GM18873 (cell line): ENCODE results near the gene ANKS1B.

ENCODE experiments used
- ATAC-seq: cut with Tn5 transposase; IDR thresholded peaks from one replicate; pipeline ENCODE4 v1.9.1; 2021; ENCODE audit warnings: mild to moderate bottlenecking, moderate library complexity, moderate number of reproducible peaks; ENCODE audit not compliant: unreplicated experiment, low FRiP score

Gene ANKS1B

DNA sequence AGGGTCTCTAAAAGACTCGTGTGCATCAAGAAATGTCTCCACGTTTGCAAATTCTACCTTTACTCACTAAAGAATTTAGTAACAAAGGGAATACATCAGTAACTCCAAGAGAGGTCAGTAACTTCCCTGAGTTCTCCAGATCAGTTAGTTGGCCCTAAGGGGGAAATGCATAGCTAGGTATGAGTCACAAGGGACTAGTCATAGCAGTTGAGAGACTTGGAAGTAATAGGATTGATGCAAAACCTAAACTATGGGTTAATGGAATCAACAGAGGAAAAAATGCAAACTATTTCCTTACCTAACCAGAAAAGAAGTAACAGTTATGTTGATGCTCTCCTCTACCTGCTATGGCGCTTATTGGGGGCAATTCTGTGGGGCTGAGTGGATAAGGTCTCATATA is 486.0 kb downstream of the ANKS1B start:
- no peak for ATAC-seq

DNA sequence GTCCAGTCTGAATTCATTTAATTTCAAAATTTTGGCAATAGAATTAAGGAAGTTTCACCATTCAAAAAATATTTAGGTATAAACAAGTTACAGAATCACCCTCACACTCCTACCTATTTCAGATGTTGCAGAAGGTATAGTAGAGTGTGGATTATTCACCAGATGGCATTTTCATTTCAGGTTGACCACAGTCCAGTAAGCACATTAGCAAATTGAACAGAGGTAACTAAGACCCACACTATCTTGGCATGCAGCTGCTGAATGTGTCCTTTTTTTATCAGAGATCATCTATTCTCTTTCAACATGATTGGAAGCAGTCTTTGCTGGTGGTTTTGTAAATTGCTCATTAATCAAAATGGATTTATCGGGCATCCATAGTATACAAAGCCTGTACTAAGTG is 488.9 kb downstream of the ANKS1B start:
- no peak for ATAC-seq

DNA sequence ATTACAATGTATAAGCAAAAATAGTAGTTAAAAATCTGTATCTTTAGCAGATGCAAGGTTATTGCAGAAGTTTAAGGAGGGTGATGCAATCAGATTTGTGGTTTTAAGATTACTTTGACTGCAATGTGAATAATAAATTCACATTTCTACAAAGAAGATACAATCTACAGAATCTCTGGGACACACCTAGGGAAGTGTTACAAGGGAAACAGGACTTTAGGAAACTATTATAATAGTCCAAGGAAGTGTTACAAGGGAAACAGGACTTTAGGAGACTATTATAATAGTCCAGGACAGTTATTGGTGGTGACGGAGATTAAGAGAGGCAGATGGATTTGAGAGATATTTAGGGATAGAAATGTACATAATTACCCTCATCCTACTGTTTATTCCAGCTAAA is 491.5 kb downstream of the ANKS1B start:
- ATAC-seq: no peak

DNA sequence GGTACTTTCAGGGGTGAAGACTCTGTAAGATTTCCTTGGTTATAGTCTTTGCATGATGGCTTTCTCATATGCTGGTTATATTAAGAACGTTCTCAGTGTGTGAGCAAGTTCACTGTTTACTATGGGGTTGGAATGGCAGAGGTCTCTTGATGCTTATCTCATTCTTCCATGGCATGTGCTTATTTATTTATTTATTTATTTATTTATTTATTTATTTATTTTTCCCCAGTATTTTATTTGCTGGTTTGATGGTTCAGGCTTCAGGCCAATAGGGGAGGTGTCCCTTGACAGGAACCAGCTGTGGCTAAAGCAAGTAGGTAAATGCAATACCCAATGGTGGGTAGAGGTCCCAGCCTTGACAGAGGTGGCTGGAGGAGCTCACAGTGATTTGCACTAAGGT is 498.5 kb downstream of the ANKS1B start:
- no peak for ATAC-seq

DNA sequence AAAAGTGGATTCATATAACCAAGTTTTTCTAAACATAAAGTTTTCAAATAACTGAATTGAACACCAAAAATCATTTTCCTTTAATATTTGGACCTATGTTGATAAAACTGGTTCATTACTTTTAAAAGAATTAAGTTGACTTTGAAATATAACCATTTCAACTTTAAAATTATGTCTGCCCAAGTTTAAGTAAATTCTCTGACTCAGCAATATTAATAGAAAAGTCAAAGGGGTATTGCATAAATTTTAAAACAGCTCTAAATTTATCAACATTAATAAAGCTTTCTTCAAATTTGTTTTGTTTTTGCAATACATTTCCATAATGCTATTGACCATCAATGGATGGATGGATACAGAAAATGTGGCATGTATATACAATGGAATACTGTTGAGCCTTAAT is 505.6 kb downstream of the ANKS1B start:
- ATAC-seq: no peak

DNA sequence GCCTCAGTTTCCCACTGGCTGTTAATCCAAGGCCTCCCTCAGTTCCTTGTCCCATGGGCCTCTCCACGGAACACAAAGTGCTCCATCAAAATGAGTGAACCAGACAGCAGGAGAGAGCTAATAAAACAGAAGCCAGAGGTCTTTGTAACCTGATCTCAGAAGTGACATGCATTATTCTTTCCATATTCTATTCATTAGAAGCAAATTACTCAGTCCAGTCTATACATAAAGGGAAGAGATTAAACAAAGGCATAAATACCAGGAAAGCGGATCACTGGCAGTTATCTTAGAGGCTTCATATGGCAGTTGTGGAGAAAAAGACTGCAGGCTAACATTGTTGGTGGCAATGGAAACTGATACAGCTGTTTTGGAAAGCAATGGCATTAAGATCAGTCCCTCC is 507.8 kb downstream of the ANKS1B start:
- no peak for ATAC-seq

DNA sequence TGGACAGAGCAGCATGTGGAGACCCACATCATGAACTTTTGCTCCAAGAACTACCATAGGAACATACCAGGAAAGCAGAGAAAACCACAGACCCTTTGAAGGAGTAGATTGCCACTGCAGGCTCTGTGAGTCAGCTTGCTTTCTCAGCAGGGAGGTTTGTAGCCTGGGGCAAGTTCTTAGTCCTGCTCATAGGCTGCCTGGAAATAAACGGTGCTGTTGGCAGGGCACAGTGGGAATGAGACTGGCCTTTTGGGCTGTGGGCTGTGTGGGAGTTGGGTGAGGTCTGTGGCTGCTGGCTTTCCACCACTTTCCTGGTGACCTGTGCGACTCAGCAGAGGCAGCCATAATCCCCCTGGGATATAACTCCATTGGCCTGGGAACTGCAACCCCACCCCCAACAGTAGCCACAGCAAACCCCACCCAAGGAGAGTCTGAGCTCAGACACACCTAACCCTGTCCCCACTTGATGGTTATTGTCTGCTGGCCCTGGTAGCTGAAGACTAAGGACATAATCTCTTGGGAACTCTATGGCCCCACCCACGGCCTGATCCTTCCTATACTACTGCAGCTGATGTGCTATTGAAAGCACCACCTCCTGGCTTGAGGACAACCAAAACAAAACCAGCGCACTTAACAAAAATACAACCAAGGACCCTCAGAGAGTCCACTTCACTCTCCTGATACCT is 529.2 kb downstream of the ANKS1B start:
- no peak for ATAC-seq

DNA sequence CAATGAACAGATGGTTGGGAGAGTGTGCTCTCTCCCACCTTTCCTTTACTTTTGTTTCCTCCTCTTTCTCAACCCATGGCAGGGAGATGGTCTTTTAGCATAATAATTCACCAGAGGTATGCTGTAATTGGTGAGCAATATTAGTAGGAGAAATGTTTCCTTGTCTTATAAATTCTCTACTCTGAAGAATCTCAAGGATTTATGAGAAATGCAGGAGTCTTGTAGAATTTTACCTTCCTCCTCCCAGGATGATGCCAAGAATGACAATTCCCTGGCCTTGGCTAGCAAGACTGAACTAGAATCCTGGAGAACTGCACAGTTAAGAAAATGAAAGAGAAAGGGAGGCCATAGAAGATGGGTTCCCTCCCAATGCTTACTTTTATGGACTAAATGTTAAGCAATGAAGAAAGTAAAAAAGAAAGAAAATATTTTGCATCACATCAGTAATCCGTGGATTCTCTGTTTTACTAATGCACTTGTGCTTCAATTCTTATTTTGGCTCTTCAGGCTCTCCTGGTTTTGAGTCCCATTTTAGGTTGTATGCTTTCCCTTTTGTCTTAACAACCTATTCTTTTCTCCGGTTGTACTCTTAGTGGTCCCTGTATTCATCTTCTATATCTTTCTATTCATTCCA is 530.1 kb downstream of the ANKS1B start:
- peak; percentile 18 for ATAC-seq

DNA sequence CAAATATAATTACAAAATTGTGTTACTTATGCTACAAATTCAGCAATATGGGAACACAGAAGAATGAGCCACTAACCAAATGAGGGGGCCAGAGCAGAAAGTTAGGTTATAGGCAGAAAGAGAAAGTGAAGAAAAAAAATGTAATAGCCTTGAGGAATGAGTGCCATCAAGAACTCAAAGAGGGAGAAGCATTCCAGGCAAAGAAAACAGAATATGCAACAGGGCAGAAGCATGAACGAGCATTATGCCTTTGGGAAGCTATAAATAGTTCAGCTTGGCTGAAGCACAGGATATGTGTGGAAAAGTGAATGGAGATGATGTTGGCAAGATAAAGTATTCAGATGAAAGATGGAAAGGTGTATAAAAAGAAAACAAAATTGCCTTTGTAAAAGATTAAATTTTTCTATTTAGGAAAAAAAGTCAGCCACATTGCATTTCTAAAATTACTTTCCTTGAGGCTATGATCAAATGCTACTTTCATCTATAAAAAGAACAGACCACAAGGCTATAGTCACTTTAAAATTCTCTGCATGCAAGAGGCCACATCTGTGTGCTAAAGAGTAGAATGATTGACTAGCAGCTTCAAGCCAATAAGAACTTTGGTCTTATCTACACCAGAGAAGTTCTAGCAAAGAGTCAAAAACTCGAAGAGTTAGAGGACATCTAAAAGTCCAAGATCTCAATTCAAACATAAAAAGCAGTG is 530.7 kb downstream of the ANKS1B start:
- peak; percentile 58 for ATAC-seq

DNA sequence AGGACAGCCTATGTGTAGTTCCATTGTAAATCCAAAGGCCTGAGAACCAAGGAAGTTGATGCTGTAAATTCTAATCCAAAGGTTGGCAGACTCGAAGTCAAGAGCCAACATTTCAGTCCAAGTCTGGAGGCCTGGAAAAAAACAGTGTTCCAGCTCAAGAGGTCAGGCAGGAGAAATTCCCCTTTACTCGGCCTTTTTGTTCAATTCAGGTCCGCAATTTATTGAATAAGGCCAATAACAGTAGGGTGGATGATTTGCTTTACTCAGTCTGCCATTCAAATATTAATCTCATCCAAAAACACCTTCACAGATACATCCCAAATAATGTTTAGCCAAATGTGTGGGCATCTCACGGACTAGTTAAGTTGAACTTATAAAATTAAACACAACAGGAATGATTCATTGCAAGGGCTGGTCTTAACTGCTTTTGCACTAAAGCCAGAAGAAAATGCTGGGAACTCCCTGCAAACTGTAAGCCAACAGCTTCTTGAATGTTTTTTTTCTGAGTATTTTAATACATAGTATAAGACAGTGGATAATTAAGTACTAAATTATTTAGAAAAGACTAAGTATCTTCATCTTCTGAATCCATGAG is 534.6 kb downstream of the ANKS1B start:
- ATAC-seq: no peak

DNA sequence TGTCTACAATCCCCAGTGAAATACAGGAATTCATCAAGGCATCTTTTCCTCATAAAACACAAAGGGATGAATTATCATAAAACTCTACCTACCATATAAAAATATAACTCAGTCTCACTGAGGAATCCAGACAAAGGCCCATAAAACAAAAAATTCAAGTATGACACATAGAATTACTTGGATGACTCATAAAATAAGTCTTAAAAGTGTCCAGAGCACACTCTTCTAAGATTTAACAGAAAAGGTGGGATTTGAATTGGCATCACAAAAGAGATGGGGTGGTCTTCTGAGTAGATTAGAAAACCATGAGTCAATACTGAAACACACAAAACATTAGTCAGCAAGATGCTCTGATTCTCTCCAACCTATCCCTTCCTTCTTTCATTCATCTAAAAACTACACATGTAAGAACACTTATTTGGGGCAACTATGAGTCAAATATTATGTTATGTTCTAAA is 539.8 kb downstream of the ANKS1B start:
- ATAC-seq: peak; percentile 85

DNA sequence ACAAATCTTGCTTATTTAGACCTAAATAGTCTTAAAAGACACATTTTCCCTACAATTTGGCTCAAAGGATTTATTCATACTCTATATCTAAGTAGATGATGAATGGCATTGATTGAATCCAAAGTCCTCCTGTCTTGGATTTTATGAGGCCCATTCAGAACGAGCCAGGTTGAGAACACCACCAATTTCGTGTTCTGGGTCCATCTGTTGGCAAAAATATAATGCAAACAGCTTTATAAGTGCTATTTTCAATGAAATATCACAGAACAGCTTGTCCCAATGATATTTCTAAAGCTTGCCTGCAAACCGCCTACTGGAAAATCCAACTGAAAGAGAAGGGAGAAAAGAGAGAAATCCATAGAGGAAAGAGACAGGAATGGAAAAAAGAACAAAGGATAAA is 542.0 kb downstream of the ANKS1B start:
- no peak for ATAC-seq

DNA sequence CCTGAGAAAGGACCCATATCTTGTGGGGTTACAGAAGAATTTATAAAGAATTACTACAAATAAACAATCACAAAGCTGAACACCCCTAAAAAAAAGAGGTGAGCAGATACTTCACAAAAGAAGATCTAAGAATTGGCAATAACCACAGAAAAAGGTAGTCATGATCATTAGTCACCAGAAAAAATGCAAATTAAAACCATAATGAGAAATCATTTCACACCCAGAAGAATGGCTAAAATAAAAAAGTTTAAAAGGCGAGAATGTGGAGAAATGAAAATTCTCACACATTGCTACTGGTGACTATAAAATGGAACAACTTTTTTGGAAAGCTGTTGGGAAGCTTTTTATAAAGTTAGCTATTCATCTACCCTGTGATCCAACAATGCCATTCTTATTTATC is 545.3 kb downstream of the ANKS1B start:
- no peak for ATAC-seq

DNA sequence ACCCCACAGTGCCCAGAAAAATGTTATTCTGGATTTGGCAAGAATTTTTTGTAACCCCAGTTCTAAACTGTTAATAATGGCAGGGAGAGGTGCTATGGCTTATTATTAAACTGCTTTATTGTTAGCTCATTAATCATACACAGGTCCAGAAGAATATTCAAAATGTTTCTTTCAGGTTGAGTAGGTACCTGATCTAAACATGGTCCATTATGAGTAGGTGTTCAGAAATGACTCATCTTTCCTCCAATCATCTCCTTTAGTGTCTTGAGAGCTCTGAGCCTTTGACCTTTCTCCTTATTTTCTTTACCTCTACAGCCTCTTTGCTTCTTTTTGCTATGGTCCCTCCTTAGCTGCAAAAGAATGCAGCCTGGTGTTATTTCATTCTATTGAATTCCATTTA is 548.2 kb downstream of the ANKS1B start:
- peak; percentile 100 for ATAC-seq

DNA sequence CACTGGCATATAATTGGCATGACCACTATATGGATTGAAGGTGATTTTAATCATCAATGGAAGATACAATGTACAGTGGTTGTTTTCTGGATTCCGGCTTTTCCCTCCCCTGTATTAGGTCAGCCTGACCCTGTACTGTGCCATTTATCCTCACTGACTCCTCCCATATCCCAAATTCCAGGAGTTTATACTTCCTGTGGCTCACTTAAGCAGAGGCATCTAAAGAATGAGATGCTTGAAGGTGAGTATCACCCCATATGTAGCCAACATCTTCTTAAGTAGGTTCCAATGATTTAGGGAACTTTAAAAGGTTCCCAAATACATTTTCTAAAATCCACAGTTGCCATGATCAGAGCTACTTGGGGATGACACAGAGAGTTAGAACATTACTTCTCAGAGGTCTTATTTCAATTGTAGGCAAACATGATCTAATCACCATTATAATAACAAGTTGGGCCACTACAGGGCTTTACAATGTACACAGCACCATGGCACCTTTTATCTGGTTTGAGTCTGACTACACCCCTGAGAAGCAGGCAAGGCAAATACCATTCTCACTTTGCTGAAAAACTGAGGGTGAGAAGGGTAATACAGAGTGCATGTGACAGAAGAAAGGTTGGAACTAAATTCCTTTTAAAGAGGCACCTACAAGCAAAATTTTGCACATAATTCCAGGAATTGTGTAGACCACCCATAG is 549.5 kb downstream of the ANKS1B start:
- ATAC-seq: no peak

DNA sequence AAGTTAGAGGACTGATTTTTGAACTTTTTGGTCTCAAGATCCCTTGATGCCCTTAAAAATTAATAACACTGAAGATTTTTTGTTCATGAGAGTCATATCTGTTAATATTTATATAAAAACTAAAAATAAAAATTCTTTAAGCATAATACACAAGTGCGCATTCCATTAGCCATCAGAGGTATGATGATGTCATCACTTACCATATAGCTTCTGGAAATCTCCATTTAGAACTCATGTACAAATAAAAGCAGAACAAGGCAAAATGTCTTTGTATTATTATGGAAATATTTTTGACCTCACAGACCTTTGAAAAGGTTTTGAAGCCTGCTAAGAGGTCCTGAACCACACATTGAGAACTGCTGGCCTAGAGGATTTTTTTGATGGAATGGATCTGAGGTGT is 551.6 kb downstream of the ANKS1B start:
- no peak for ATAC-seq

DNA sequence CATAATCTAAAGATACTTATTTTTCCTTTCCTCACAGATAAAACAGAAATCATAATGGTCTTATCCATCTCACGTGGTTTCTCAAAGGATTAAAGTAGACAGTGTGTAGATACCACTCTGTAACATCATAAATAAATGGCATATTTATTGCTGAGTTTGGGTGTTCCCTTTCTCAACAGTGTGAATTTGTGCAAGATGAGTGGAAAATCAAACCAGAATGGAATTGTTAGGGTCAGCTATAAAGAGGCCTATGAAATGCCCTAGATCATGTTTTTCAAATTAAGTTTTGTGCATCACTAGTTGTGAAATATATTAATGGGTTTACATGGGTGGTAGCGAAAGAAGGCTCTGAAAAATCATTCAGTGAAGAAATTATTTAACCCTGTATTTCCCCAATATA is 553.5 kb downstream of the ANKS1B start:
- no peak for ATAC-seq

DNA sequence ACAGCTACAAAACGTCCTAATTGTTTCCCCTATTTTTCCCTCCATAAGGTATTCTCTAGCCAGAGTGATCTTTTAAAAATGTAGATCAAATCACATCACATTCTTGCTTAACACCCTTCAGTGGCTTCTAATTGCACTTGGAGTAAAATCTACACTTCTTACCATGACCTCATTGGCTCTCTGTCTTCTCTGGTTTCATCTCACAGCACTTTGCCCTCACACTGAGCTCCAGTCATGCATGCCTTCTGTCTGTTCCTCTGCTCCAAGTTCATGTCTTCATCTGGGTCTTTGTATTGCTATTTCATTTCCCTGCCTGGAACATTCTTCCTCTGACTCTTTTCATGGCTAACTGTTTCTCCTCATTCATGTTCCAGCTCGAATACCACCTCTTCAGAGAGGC is 557.6 kb downstream of the ANKS1B start:
- ATAC-seq: peak; percentile 53

DNA sequence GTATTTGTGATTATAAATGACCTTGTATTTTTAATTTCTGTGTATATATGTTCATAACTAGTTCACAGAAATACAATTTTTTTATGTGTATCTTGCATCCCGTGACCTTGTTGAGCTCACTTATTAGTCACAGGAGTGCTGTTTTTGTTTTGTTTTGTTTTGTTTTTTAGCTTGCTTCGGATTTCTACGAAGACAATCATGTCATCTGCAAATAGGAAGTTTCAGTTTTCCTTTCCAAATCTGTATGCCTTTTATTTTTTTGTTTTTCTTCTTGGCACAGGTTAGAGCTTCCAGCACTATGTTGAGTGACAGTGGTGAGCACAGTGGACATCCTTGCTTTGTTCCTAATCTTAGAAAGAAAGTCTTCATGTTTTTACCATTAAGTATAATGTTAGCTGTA is 566.4 kb downstream of the ANKS1B start:
- peak; percentile 63 for ATAC-seq

DNA sequence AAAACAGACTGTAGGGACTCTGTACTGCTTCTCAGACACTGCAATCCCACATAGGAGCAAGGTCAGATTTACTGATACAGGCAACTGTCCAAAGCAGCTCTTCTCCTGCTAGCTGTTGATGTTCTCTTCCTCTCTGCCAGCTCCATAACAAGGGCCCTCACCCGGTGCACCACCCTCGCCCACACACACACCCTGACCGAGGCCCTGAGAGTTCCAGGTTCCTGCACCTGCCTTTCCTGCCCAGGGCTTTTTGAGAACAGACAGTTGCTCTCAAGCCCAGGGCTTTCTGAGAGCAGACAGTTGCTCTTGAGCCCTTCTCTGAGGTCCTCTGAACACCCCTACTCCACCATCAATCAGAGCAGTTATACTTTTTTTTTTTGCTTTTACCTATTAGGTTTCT is 571.0 kb downstream of the ANKS1B start:
- ATAC-seq: no peak

DNA sequence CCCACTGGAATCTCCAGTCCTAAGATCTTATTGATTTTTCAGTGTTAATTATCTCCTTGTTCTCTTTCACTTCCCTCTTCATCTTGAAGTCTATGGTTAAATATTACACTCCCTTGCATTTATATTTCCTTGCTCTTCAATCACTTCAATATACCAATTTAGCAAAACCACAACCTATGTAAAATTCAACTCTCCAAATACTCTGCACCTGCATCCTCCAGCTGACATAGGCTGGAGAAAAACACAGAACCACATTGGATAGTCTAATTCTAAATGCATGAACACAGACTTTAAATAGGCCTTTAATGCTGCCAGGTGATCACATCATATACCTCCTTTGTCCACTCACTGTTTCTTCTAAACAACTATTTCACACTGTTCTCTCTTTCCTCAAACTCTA is 591.0 kb downstream of the ANKS1B start:
- ATAC-seq: peak; percentile 83
